ENCODE results near the gene RAMACL.
A peak's percentile ranks its signal among the peaks of the same experiment; 100 is the strongest.

The RAMACL gene

DNA sequence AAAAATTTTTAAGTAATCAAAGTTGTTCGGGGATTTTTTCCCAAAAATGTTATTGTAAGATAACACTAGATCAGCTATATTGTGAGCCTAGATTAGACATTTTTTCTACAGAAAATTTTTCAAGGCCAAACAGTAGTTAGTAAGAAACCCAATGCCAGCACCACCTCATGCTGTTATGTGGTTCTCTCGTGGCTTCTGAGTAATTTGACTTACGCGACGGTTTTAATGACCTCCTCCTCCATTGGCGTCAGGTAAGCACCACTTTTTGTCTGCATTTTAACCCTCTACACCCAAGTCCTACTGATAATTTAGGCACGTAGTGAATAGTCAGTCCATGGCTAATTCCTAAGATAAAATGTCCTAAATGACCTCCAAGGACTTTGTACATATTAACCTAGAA, 30.9 kb upstream of the RAMACL start:
- DNase-seq = no peak

DNA sequence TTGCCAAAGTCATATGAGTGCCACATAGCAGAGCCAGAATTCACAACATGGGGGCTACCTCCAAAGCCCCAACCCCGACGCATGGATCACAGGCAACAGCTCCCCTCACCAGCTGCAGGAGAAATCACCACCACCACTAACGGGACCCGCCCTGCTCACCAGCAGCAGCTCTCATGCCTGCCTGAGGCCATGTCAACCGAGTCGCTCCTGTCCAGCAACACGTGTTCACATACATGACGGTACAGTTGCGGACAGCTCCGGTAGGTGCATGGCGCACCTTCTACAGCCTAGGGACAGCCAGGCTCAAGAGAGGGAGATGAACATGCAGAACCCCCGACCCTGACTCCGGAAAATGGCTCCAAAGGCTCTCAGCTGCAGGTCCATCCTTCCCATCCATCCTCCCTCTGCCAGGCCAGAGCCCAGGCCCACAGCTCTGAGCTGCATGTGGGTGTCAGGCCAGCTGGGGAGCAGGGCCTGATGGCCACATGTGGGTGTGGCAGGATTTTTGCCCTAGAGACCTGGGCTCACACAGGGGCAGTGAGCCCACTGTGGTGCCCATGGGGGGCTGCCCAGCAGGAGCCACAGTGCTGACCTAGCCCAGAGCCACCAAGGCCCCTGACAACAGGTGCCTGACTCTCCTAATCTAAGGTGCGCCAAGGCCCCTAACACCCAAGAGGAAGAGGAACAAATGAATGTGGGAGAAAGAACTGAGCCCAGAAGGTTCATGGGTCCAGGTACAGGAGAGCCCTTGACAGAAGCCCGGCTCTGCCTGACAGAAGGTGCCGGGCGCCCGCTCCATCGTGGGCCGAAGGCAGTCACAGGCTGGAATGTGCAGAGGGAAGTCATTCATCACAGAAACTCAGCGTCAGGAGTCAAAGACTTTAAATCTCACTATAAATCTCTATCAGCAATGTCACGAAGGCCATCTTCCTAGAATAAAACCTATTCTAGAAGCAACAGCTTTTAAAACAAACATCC, 30.1 kb upstream of the RAMACL start:
- DNase-seq = no peak

DNA sequence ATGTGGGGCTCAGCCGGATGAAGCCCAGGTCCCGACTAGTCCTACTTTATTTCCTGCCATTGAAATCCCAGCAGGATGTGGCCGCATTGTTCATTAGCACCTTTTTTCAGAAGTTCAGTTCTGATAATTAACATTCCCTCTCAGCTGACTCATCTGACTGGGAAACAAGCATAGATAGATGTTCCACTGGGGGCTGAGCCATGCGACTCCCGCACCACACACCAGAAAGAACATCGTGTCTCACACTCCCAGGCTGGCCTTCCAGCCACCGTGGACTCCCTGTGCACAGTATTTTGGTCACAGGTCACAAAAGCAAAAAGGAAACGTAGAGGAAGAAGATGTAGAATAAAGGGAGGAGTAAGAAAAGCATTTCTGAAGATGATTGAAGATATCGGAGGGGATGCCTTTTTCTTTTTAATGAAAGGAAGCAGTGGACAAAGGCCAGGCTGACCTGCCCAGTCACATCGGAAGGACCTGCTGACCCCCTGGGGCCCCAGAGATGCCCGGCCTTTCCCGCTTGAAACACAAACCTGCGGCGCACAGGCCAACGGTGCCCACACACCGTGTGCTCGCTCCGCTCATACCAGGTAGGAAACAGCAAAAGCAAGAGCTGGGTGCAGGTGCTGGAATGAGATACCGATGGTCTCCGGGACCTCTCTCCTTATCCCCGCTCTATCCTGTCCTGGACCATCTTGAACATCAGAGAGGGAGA, 28.7 kb upstream of the RAMACL start:
- DNase-seq = no peak

DNA sequence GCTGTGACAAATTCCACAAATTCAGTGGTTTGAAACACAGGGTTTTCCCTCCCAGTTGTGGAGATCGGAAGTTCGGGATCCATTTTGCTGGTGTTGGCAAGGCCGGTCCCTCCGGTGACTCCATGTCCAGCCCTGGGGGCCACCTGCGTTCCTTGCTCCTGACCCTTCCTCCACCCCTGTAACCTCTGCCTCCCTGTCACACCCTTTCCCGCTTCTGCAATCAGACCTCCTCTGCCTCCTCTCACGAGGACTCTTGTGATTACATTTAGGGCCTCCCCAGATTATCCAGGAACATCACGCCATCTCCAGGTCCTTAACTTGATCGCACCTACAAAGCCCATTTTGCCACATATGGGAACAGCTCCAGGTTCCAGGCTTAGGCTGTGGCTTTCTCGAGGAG, 28.1 kb upstream of the RAMACL start:
- no peak for DNase-seq

DNA sequence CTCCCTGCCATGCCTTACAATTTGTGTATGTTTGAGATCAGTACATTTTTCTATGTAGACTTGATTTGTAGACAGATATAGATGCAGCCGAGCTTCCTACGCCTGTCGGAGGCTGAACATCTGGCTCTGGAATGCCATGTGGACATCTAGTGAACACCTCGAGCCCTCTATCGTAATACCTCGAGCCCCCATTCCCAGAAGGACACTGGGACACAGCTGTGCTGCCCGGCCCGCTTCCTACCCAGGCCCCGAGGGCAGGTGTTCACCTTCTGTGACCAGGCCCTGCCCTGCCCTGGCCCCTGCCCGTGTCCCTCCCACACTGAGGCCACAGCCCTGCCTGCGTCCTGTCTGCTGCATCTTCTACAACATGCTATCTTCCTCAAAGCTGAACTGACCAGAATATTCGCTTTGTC, 27.7 kb upstream of the RAMACL start:
- DNase-seq = no peak

DNA sequence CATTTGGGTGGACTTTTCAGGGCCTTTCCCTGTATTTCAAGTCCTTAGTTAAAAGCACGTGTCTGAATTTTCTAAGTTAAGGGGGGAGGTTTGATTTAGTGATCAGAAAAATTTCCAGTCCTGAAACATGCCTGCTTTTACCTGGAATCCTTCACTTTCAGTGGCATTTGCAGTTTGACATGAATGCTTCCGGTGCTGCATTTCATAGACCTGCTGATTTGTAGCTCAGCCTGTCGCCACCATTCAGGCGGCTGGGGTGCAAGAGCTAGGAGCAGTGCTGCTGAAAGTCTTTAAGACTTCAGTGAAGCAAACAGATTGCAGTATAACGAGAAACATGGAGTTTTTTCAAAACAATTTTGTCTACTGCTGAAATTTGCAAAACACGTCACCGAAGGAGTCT, 26.5 kb upstream of the RAMACL start:
- DNase-seq = no peak

DNA sequence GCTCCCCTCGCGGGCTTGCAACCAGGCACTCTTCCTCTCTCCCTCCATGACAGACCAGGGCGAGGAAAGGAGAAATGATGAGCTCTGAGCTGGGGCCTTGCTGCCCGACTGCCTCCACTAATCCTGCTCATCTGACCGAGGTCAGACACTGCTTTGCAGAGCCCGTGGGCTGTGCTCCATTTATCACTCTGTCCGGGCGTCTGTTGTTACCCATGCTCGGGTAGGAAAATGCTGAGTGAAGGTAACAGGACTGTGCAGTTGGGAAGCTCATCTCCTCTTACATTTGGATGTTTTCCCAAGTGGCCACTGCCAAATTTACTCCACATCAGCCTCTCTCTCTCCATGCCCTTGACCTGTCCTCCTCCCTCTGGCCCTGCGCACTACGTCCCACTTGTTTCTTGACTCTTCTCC, 26.0 kb upstream of the RAMACL start:
- no peak for DNase-seq

DNA sequence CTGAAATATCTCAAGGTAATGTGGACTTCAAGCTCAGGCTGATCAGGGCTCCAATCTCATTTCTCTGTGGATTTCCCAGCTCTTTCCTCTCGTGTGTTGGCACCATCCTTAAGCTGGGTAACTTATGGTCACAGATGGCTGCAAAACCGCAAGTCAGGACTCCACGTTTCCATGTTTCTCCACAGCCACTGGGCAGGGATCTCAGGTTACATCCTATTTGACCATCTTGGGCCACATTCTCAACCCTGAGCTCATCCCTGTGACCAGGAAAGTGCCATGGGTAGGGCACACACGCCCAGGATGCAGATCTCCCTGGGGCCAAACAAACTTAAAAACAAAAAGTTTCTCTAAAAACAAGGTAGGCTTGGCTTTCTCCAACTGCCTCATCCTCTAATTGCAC, 25.2 kb upstream of the RAMACL start:
- no peak for DNase-seq

DNA sequence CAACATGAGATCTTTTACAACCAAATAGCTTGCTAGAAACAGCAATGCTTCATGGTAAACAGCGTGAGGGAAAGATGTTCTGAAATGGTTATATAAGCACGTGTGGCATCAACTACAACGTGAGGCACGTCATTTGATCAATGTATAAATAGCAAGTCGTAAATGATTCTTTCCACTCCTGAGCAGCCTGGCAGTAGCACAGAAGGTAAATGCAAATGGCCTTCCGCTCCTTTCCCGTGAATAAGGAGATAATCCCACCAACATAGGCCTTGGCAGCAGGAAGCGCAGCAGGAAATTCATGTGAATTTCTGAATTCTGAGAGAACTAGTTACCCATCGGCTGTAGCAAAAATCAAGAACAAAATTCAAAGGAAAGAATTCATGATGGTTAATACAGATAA, 23.6 kb upstream of the RAMACL start:
- no peak for DNase-seq

DNA sequence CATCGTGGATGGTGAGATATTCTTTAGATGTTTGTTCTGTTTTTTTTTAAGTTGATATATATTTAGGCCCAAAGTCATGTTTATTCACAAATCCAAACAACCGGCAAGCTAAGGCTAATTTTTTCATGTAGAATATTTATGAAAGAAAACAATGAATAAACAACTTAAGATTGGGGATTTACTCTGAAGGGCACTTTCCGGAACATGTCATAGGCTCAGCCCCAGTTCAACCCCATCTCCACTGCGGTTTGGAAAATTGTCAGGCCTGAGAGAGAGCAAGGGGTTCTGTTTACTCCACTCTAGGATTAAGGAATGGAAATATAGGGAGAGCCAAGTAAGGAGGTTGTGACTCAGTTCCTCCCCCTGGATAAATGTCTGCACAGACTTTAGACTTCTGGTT, 22.3 kb upstream of the RAMACL start:
- DNase-seq = no peak

DNA sequence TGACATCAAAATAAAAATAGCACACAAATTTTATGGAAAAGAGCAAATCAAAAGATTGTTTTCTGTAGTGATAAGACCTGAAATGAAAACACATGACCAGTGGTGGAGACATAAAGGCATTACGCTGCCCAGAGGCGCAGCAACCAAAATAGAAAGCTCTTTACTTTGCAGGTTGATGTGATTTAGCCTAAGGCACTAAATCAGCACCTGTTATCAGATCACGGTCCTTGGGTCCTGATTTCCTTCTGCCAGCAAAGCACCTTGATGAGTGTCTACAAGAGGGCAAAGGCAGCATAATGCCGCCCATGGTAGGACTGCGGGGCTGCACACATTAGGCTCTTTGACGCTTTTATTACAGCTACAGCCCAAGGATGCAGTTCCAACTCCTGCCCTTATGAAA, 19.3 kb upstream of the RAMACL start:
- DNase-seq = no peak

DNA sequence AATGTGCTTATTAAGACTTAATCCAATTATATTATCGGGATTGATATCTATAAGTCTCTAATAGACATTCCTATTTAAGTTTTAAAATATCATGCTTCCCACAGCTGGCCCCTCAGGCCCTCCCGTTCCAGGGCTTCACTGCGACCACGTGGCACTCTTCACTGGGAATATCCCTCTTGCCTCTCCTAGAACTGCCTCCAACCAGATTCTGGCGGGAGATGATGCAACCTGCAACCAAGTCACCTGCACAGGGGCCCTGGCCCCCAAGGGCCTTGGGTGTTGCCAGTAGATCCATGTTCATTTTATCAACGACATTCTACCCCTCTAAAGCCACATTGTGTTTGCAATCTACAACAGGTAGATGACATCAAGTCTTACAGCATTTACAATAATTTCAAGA, 18.4 kb upstream of the RAMACL start:
- no peak for DNase-seq

DNA sequence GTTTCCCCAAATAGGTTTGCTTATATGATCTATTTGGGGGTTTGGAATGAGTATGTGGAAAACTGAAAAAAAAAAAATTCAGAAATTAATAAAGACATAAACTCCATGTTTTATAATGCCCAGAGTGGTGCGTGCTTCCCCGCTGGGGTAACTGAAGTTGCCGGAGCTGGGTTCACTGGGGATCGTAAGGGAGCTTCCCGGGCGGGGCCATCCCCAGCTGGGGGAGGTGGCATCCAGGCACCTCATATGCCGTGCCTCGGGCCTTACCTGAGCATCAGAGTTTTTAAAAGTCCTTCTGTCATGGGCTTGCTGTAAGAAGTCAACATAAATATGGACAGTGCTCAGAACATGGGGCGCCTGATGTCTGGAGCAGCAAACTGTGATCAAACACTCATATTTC, 17.9 kb upstream of the RAMACL start:
- DNase-seq = no peak

DNA sequence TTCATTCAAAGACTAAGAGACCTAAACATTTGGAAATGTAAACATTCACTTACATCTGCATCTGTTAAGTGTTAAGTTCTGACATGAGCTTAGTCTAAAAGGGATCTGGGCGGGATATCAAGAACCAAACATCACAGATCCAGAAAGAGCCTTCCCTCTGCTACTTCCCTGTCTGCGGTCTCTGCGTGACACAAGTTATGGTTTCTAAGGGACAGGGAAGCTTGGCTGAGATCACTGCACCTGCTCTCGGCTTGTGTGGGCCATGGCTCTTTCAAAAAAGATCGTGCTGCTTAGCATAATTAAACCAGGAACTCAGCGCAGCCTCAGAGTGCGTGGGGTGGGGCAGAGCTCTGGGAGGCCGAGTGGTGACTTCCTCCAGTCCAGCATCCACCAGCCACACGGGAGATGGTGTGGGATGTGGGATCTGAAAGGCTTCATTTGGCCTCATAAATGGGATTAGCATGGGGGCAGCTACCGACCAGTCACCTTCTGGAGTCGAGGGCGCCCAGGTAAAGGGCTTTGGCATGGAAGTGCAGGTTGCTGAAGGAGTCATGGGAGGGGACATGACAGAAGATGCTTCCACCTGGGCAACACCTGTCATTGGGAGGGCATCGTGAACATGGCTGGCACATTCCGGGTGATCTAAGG, 16.7 kb upstream of the RAMACL start:
- DNase-seq = no peak

DNA sequence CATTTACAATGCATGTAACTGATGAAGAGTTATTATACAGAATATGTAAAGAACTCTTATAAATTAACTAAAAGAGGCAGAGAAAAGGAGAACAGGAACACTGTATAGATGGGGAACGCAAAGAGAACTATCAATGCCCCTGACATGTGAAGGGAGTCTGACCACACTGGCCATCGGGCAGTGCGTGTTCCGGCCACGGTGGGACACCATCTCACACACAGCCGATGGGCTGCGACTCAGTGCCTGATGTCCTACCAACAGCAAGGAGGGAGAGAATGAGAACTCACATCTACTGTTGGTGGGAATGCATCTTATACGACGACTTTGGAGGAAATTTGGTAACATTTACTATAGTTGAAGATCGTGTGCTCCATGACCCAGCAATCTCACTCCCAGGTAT, 15.5 kb upstream of the RAMACL start:
- no peak for DNase-seq

DNA sequence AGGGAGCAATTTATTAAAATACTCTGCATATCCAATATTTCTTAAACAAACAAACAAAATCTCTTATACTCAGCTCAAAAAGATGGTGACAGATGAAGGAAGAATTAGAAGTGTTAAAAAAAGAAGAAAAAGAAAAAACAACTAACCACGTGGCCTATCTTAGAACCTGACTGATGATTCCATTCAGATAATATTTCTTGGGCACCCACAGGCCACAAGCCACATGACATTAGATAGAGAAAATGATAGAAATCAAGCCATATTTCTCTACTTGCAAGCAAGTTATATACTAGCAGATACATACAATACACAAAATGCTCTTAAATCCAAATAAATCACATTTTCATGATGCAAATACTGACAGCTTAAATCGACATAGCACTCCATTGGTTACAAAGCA, 14.5 kb upstream of the RAMACL start:
- DNase-seq = peak in 1 of 5 experiments; percentile 13

DNA sequence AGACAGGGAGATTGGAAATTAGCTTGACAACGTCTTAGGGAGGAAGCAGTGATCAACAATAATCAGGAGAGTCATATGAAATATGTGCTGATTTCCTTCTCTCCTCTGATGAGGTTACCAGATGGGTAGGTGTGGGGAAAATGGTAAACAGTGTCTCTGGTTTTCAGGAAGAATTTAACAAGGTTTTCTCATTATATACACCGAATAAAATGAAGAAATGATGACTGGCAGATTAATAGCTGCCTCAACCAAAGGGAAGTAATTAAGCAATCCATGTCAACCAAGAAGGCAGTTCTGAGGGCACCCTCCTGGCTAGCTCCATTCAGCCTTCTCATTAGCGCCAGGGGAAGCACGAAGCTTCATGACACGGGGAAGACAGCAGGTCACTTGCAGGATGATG, 12.7 kb upstream of the RAMACL start:
- DNase-seq = no peak

DNA sequence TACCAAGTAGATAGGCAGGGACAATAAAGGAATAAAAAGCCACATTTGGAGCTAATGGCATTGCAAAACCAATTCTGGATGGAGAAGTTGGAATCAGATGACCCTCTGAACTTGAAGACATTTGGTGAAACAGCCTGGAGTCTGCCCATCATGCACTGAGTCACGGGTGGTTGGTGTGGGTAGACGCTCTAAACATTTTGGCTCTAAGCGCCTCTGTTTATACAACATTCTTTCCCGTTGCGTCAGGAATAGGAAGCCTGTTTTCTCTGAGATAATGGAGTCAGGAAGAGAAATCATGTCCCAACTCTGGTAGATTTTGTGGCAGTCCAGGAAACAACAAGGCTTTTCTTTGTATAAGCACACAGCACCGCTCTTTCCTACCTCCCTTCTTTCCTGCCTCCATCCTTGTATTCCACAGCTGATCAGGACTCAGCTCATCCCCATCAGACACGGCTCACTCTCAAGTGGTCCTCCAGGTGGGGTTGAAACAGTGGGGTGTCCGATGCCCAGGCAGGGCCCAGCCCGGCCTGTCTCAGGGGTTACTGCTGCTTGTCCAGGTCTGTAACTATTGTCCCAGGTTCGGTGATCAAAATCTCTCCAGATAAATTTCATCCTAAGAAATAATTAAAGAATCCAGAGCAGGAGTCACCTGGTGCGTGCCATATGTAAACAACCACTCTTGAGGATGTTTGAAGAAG, 12.1 kb upstream of the RAMACL start:
- DNase-seq = no peak

DNA sequence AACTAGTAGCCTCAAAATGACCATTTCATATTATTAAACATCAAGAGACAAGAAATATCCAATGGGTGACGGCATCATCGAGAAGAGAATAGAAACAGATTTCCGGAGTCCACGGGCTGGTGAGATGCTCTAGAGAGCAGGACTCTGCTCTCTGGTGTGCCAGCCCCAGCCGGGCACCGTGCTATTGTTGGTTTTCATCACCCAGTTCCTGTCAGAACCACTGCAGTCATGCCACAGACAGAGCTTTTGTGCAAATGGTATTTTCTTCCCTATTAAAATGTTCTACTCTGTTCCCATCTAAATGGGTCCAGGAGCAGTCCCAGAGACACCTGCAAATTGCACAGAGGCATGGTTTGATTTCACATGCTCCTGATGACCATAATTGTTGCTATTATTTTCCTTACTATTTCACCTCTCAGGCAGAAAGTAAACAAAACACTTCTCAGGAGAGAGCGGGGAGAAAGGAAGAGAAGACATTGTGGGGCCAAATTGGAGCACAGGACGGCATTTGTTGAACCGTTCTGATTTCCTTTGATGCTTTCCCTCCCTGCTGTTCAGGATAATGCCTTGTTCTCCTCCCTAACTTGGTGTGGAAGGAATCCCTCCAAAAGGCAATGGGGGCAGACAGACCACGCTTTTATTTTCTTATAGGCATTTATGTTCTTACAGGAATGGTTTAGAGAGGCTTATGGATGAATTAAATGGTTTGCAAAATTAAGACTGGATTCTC, 11.4 kb upstream of the RAMACL start:
- DNase-seq = no peak

DNA sequence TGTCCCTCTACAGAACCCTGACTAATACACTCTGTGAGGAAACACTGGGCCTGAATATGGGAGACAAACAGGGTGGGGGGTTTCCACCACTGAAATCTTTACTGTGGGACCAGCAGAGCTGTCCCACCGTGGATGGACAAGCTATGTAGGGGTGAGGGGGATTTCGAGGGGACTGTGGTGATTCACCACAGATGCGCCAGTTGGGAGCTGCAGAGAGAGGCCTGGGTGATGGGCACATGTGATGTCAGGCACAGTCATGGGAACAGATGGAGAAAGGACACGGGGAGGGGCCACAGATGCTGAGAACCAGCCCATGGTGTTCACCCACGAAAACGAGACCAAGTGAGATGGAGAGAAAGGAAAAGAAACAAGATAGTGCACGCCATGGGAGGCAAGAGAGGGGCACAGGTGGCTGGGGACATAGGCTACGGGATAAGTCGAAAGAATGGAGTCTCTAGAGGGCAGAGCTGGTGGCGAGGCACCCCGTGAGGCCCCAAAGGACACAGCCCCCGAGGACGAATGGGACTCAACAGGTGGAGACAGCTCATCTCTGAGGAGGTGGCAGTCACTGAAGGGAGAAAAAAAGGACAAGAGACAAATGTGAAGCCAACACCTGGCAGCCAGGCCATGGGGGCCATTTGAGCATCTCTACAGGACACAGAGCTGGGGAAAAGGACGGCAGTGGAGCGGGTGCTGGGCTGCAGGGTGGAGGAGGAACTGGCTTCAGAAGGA, 10.5 kb upstream of the RAMACL start:
- no peak for DNase-seq

DNA sequence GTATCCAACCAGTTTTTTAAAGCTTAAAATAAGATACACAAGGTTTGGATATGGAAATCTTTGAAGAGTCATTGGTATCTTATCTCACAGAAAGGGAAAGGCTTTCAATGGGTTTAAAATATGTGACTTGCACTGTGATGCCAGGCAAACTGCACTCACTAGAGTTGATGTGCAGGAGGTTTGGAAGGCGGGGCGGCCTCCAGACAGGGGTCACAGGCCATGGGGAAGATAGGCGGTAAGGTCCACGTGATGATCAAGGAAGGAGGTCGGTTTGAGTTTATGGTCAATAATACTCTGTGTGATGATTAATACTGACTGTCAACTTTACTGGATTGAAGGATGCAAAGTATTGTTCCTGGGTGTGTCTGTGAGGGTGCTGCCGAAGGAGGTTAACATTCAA, 9.5 kb upstream of the RAMACL start:
- DNase-seq = no peak

All from T-helper 2 cell (primary cell).